Endothelial cell of umbilical vein (primary cell): ENCODE measurements around the gene ARHGAP15. TPM values are rescaled to one million over a fixed set of nuclear protein-coding genes. Genes with fewer than 3 reads are reported as not detected.

ENCODE experiments used
- BruUV-seq: library from RNA; stranded (reverse); fragments of 400-500 nt; replicated peaks from 2 replicates; lab custom pipeline; 2021; lab: Mats Ljungman, UMichigan
- CTCF ChIA-PET: fragments of 300-600, 350-600 bp; sonication (Branson Sonifier 250); formaldehyde crosslinking; loops from one replicate; lab custom pipeline; 2021; ENCODE audit warnings: antibody characterized with exemption, inconsistent platforms; lab: Charles Lee
- POLR2A ChIA-PET: fragments of 300-600, 350-600 bp; sonication (Branson Sonifier 250); formaldehyde crosslinking; loops from one replicate; lab custom pipeline; 2021; ENCODE audit warnings: antibody characterized with exemption, inconsistent platforms; lab: Charles Lee
- DNase-seq: peaks from one replicate; pipeline ENCODE4 v3.0.0-alpha.2; 2011; ENCODE audit warnings: low read depth, low spot score
- FAIRE-seq: peaks from 2 replicates; lab custom pipeline; 2011; peaks lifted over from hg19 to GRCh38; lab: Jason Lieb, UNC
- H2AFZ ChIP-seq: 2 replicates; pipeline ENCODE4 v1.6.0; 2012; ENCODE audit warnings: low read depth, low read length, control low read depth, inconsistent platforms
- H3K27ac ChIP-seq: 2 replicates; pipeline ENCODE4 v1.5.1; 2011; ENCODE audit warnings: low read depth, mild to moderate bottlenecking, control low read depth, low read length, moderate library complexity; ENCODE audit not compliant: insufficient read depth
- H3K27me3 ChIP-seq, 2 experiments: 2 replicates each; pipeline versions ENCODE4 v1.6.0 to v1.6.1; 2011; ENCODE audit warnings: low read length in 2 of 2, mixed read lengths in 1 of 2; ENCODE audit not compliant: control insufficient read depth in 2 of 2, insufficient read depth in 2 of 2
- H3K36me3 ChIP-seq, 2 experiments: 2 replicates in 1 of 2; 3 replicates in 1 of 2; pipeline ENCODE4 v1.5.1; 2011; ENCODE audit warnings: low read length in 2 of 2, mild to moderate bottlenecking in 1 of 2, moderate library complexity in 1 of 2; ENCODE audit not compliant: control insufficient read depth in 2 of 2, insufficient read depth in 2 of 2; ENCODE audit errors: extremely low read depth in 1 of 2
- H3K4me1 ChIP-seq: 3 replicates; pipeline ENCODE4 v1.5.1; 2011; ENCODE audit warnings: mild to moderate bottlenecking, low read length; ENCODE audit not compliant: control insufficient read depth, insufficient read depth; ENCODE audit errors: extremely low read depth
- H3K4me2 ChIP-seq: 2 replicates; pipeline ENCODE4 v1.6.1; 2011; ENCODE audit warnings: low read length, control low read depth, mixed read lengths; ENCODE audit not compliant: insufficient read depth
- H3K4me3 ChIP-seq, 3 experiments: fragments of 200-600 bp in 1 of 3; sonication (generic), shearing (Covaris generic) in 1 of 3; replicated peaks in 1 of 3; 2 replicates each; pipeline ENCODE4 v1.5.1; 2011 to 2016; ENCODE audit warnings: control low read depth in 3 of 3, low read length in 3 of 3, mild to moderate bottlenecking in 2 of 3, inconsistent platforms in 1 of 3, low read depth in 1 of 3, moderate library complexity in 1 of 3; ENCODE audit not compliant: insufficient read depth in 1 of 3
- H3K79me2 ChIP-seq: 2 replicates; pipeline ENCODE4 v1.6.0; 2012; ENCODE audit warnings: low read length, inconsistent platforms; ENCODE audit not compliant: control insufficient read depth, insufficient read depth
- H3K9ac ChIP-seq: replicated peaks from 2 replicates; pipeline ENCODE3; 2011; ENCODE audit warnings: low read length, control low read depth; ENCODE audit not compliant: insufficient read depth; ENCODE audit errors: extremely low read depth
- H3K9me1 ChIP-seq: replicated peaks from 3 replicates; pipeline ENCODE4 v1.6.0; 2011; ENCODE audit warnings: mild to moderate bottlenecking, low read length; ENCODE audit not compliant: control insufficient read depth, insufficient read depth; ENCODE audit errors: extremely low read depth
- H3K9me3 ChIP-seq: replicated peaks from 2 replicates; pipeline ENCODE4 v1.5.1; 2012; ENCODE audit warnings: low read length, inconsistent platforms; ENCODE audit not compliant: control insufficient read depth, insufficient read depth
- H4K20me1 ChIP-seq: replicated peaks from 2 replicates; pipeline ENCODE3; 2011; ENCODE audit warnings: mild to moderate bottlenecking, low read length; ENCODE audit not compliant: control insufficient read depth, insufficient read depth; ENCODE audit errors: extremely low read depth
- CTCF ChIP-seq, 2 donors: IDR thresholded peaks; 1 replicate in 1 of 2; 2 replicates in 1 of 2; pipeline ENCODE4 v1.5.1; 2011; ENCODE audit warnings: low read length in 2 of 2, mild to moderate bottlenecking in 2 of 2, moderate library complexity in 2 of 2, control low read depth in 1 of 2, inconsistent platforms in 1 of 2, low read depth in 1 of 2; ENCODE audit not compliant: insufficient read depth in 1 of 2; ENCODE audit errors: extremely low read depth in 1 of 2
- EZH2 ChIP-seq: IDR thresholded peaks from 2 replicates; pipeline ENCODE4 v1.6.1; 2012; ENCODE audit warnings: borderline replicate concordance, low read depth, mild to moderate bottlenecking, moderate library complexity, low read length, inconsistent platforms; ENCODE audit not compliant: severe bottlenecking
- FOS ChIP-seq: IDR thresholded peaks from 2 replicates; pipeline ENCODE4 v1.6.1; 2011; ENCODE audit warnings: mild to moderate bottlenecking, low read length, moderate library complexity, borderline replicate concordance; ENCODE audit not compliant: insufficient read depth
- GATA2 ChIP-seq: IDR thresholded peaks from 2 replicates; pipeline ENCODE4 v1.7.0; 2011; ENCODE audit warnings: low read depth, mild to moderate bottlenecking, moderate library complexity, mixed read lengths, low read length; ENCODE audit not compliant: insufficient read length, insufficient read depth
- JUN ChIP-seq: IDR thresholded peaks from 2 replicates; pipeline ENCODE4 v1.6.1; 2011; ENCODE audit warnings: borderline replicate concordance, low read depth; ENCODE audit not compliant: insufficient read length, insufficient read depth
- MAX ChIP-seq: IDR thresholded peaks from 2 replicates; pipeline ENCODE4 v1.6.1; 2011; ENCODE audit not compliant: insufficient read depth, insufficient read length
- MYC ChIP-seq: IDR thresholded peaks from one replicate; pipeline ENCODE4 v1.6.1; 2011; ENCODE audit warnings: mild to moderate bottlenecking, low read depth, low read length
- POLR2A ChIP-seq: IDR thresholded peaks from 2 replicates; pipeline ENCODE4 v1.6.1; 2012; ENCODE audit warnings: low read depth, mild to moderate bottlenecking, control low read depth, low read length
- POLR2AphosphoS5 ChIP-seq: IDR thresholded peaks from 2 replicates; pipeline ENCODE4 v1.6.1; 2012; ENCODE audit warnings: low read depth, mild to moderate bottlenecking, control low read depth, low read length, moderate library complexity; ENCODE audit not compliant: insufficient read depth
- dilution Hi-C: fragments of 300-500 bp; cut with MboI; formaldehyde crosslinking; loops from one replicate; pipeline ENCODE4 v1.15.0; 2019; ENCODE audit warnings: low sequenced_read_pairs; ENCODE audit not compliant: extremely low pct_ligation_motif_present
- intact Hi-C: fragments of 100-400 bp; cut with micrococcal nuclease; formaldehyde crosslinking; loops from one replicate; pipeline ENCODE4 v1.10.0; 2022
- polyA plus RNA-seq, 4 experiments: library from polyadenylated mRNA; depleted of rRNA in 3 of 4; stranded (reverse) in 3 of 4; unstranded in 1 of 4; fragments of >200 nt; gene quantifications; 2 replicates each; pipeline versions ENCODE4 v1.2.1 to v1.2.3, GENCODE V29; 2011 to 2012; ENCODE audit warnings: missing spikeins in 1 of 4
- total RNA-seq: library from RNA; stranded (reverse); gene quantifications from 2 replicates; pipeline ENCODE4 v1.2.3, GENCODE V29; 2021

ARHGAP15 gene
- total and polyA plus RNA-seq, 2 donors (not counting 3 experiments of a cell fraction or from before 2014, with no cell fraction given): not detected

GRCh38 chr2:143493339-143493738 lies 364.1 kb downstream of the ARHGAP15 start:
- TF ChIP-seq POLR2A (no peak), FOS (no peak), CTCF (IDR thresholded peaks at IDR 0.05; ENCODE audit: extremely low read depth in 1 of 2, insufficient read depth in 1 of 2, low read depth in 1 of 2, low read length in 2 of 2) (no peak), EZH2 (no peak), MAX (no peak), GATA2 (no peak), POLR2AphosphoS5 (no peak), MYC (no peak), JUN (no peak)
- Histone ChIP-seq H3K9me3 (no peaks in the 10 kb centered on the region), H3K4me3 (no peak overlapping the region), H3K79me2 (no peaks in the 10 kb centered on the region), H4K20me1 (no peaks in the 10 kb centered on the region), H3K36me3 (no peaks in the 10 kb centered on the region), H3K4me2 (no peak overlapping the region), H3K27me3 (no peaks in the 10 kb centered on the region), H3K27ac (no peak overlapping the region), H2AFZ (no peak overlapping the region), H3K9me1 (no peaks in the 10 kb centered on the region), H3K9ac (no peak overlapping the region), H3K4me1 (peaks cover 3% of the 10 kb centered on the region)
- no peak for DNase-seq
- ChIA-PET CTCF (no interaction called here), POLR2A (no interaction called here)
- intact Hi-C loops (no loop called here), dilution Hi-C loops (no loop called here)
- BruUV-seq: no TSS peak
- no peak for FAIRE-seq
